B cell (primary cell): ENCODE results near the gene MDFI. TPM values are rescaled to one million over a fixed set of nuclear protein-coding genes. Genes with fewer than 3 reads are reported as not detected.

ENCODE experiments used
- ATAC-seq: fragments of 200-7000 bp; cut with Tn5 transposase; one replicate; pipeline ENCODE4 v1.10.0; 2021; ENCODE audit warnings: low read depth, mild to moderate bottlenecking, moderate number of reproducible peaks, moderate library complexity
- CTCF ChIA-PET: fragments of 350-600 bp; sonication (Branson Sonifier 250); formaldehyde crosslinking; loops from one replicate; lab custom pipeline; 2021; ENCODE audit warnings: antibody characterized with exemption, inconsistent platforms; lab: Charles Lee
- POLR2A ChIA-PET: fragments of 350-600 bp; sonication (Branson Sonifier 250); formaldehyde crosslinking; loops from one replicate; lab custom pipeline; 2021; ENCODE audit warnings: antibody characterized with exemption; lab: Charles Lee
- DNase-seq: peaks from one replicate; pipeline ENCODE4 v3.0.0; 2013
- H2AFZ ChIP-seq: 2 replicates; pipeline ENCODE4 v1.6.1; 2012; ENCODE audit warnings: mild to moderate bottlenecking, low read depth, low read length; ENCODE audit not compliant: insufficient read depth, poor library complexity, severe bottlenecking
- H3K27ac ChIP-seq, 2 donors: 1 replicate in 1 of 2; 2 replicates in 1 of 2; pipeline ENCODE4 v1.5.1; 2012 to 2013; ENCODE audit warnings: low read length in 2 of 2, mild to moderate bottlenecking in 2 of 2, moderate library complexity in 1 of 2
- H3K27me3 ChIP-seq, 4 experiments: fragments of 200-600 bp in 1 of 4; sonication (generic) in 1 of 4; replicated peaks in 1 of 4; 1 replicate in 2 of 4; 2 replicates in 2 of 4; pipeline versions ENCODE4 v1.6.1 to v1.7.0; 2013 to 2016; ENCODE audit warnings: low read length in 3 of 4, mild to moderate bottlenecking in 2 of 4, mixed read lengths in 1 of 4, moderate library complexity in 1 of 4; ENCODE audit not compliant: insufficient read depth in 4 of 4, control insufficient read depth in 3 of 4; ENCODE audit errors: control extremely low read depth in 1 of 4
- H3K36me3 ChIP-seq, 2 experiments: replicated peaks in 1 of 2; 1 replicate in 1 of 2; 2 replicates in 1 of 2; pipeline versions ENCODE4 v1.6.1 to v1.7.1; 2013; ENCODE audit warnings: low read length in 1 of 2; ENCODE audit not compliant: insufficient read depth in 2 of 2, control insufficient read depth in 1 of 2; ENCODE audit errors: control extremely low read depth in 1 of 2, extremely low read depth in 1 of 2
- H3K4me1 ChIP-seq, 2 donors: fragments of 200-600 bp in 1 of 2; sonication (generic) in 1 of 2; 1 replicate in 1 of 2; 2 replicates in 1 of 2; pipeline versions ENCODE4 v1.5.1 to v1.6.1; 2013 to 2017; ENCODE audit warnings: low read length in 2 of 2; ENCODE audit not compliant: control insufficient read depth in 2 of 2, insufficient read depth in 2 of 2
- H3K4me2 ChIP-seq: replicated peaks from 2 replicates; pipeline ENCODE3; 2012; ENCODE audit warnings: mild to moderate bottlenecking, low read depth, low read length; ENCODE audit not compliant: poor library complexity, severe bottlenecking
- H3K4me3 ChIP-seq, 5 experiments: fragments of 200-600 bp in 1 of 5; sonication (generic) in 1 of 5; 1 replicate in 3 of 5; 2 replicates in 2 of 5; pipeline versions ENCODE4 v1.5.1 to v1.7.0; 2011 to 2016; ENCODE audit warnings: low read length in 4 of 5, mild to moderate bottlenecking in 4 of 5, low read depth in 2 of 5, control low read depth in 1 of 5, moderate library complexity in 1 of 5; ENCODE audit not compliant: insufficient read depth in 1 of 5; ENCODE audit errors: control extremely low read depth in 1 of 5, extremely low read depth in 1 of 5
- H3K79me2 ChIP-seq: fragments of 200-600 bp; sonication (generic); one replicate; pipeline ENCODE4 v1.6.0; 2016; ENCODE audit warnings: low read length; ENCODE audit not compliant: control insufficient read depth, insufficient read depth
- H3K9ac ChIP-seq: fragments of 200-600 bp; sonication (generic); 2 replicates; pipeline ENCODE4 v1.6.1; 2017; ENCODE audit warnings: mild to moderate bottlenecking, low read length, moderate library complexity
- H3K9me3 ChIP-seq, 3 donors: one replicate each; pipeline versions ENCODE4 v1.6.1 to v1.7.1; 2013; ENCODE audit warnings: low read length in 2 of 3; ENCODE audit not compliant: control insufficient read depth in 2 of 3, insufficient read depth in 1 of 3; ENCODE audit errors: control extremely low read depth in 1 of 3
- H4K20me1 ChIP-seq: 2 replicates; pipeline ENCODE4 v1.6.0; 2012; ENCODE audit warnings: mild to moderate bottlenecking, low read length; ENCODE audit not compliant: insufficient read depth, control insufficient read depth, poor library complexity, severe bottlenecking
- H3K27ac Mint-ChIP-seq: one replicate; pipeline ENCODE4 v1.8.0; 2021; ENCODE audit warnings: mixed read lengths
- H3K27me3 Mint-ChIP-seq: one replicate; pipeline ENCODE4 v1.8.0; 2021; ENCODE audit warnings: mixed read lengths
- H3K4me1 Mint-ChIP-seq: one replicate; pipeline ENCODE4 v1.8.0; 2021; ENCODE audit warnings: mixed read lengths
- H3K4me3 Mint-ChIP-seq: one replicate; pipeline ENCODE4 v1.8.0; 2021; ENCODE audit warnings: mixed read lengths
- H3K9me3 Mint-ChIP-seq: one replicate; pipeline ENCODE4 v1.8.0; 2022; ENCODE audit warnings: mixed read lengths; ENCODE audit not compliant: insufficient read depth
- EZH2 ChIP-seq: IDR thresholded peaks from 2 replicates; pipeline ENCODE4 v1.6.1; 2012; ENCODE audit warnings: borderline replicate concordance, low read depth, mild to moderate bottlenecking, moderate library complexity, low read length; ENCODE audit not compliant: insufficient read depth, poor library complexity, severe bottlenecking
- WGBS: methylation state at CpG from one replicate; pipeline ENCODE4 v1.1.5; 2013; ENCODE audit warnings: missing lambda C conversion rate; ENCODE audit not compliant: insufficient coverage; 5-methylcytosine and 5-hydroxymethylcytosine counted together
- intact Hi-C: fragments of 100-400 bp; cut with micrococcal nuclease; formaldehyde crosslinking; loops from one replicate; pipeline ENCODE4 v1.10.0; 2022
- polyA plus RNA-seq: library from polyadenylated mRNA; depleted of rRNA; stranded (reverse); fragments of >200 nt; gene quantifications from 2 replicates; pipeline ENCODE4 v1.2.3, GENCODE V29; 2012
- total RNA-seq, 2 donors: library from RNA; stranded (reverse); fragments of 120-200 nt in 1 of 2; gene quantifications; 1 replicate in 1 of 2; 2 replicates in 1 of 2; pipeline versions ENCODE4 v1.2.3 to v1.2.4, GENCODE V29; 2013 to 2022
- TF ChIP-seq, protein P1 (sequence below): fragments of 200-600 bp; IDR thresholded peaks from one replicate; pipeline ENCODE4 v1.8.0; 2022; ENCODE audit warnings: antibody characterized with exemption, mild to moderate bottlenecking

Gene MDFI
- total and polyA plus RNA-seq, 2 donors (not counting 1 experiment from before 2014, with no cell fraction given) = not detected

DNA sequence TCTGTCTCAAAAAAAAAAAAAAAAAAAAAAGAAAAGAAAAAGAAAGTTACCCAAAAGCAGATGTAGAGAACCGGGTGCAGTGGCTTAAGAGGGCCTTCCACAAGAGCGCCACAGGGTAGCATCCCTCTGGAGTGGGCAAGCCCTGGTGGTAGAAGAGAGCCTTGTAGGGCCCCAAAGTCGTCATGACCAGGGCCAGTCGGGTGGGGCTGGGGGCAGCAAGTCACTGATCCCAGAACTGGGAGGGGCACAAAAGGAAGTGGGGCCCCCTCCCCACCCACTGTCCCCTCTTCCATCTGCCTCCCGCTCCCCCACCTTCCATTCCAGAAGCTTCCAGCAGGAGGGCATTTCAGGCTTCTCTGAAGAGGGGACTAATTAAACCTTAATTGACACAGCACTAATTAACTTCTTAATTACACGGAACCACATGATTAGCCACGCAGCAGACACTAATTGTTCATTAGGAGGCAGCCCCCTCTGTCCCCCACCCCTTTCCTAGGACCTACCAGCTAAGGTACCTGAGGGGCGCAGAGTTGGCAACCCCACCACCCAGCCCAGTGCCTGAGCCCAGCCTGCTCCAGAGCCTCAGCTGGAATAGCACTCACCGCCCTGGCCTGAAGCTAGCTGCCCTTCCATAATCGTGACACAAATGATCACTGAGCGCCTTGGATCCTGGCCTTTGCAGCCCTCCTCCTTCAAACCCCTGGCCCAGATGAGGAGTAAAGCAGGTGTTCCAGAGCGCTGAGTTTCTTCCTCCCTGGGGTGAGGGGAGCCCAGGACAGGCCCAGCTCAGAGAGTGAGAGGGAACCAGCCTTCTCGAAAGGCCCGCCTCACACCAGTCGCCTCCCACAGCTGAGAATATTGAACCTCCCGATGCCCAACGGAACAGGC, 34.8 kb downstream of the MDFI start:
- 91% methylated on average over 16 of the region's 17 CpGs for WGBS
- DNase-seq (no peak), ATAC-seq (no peak)
- no peak overlapping the region for H3K9ac ChIP-seq
- no peak for TF ChIP-seq EZH2
- TF ChIP-seq, protein P1, sequence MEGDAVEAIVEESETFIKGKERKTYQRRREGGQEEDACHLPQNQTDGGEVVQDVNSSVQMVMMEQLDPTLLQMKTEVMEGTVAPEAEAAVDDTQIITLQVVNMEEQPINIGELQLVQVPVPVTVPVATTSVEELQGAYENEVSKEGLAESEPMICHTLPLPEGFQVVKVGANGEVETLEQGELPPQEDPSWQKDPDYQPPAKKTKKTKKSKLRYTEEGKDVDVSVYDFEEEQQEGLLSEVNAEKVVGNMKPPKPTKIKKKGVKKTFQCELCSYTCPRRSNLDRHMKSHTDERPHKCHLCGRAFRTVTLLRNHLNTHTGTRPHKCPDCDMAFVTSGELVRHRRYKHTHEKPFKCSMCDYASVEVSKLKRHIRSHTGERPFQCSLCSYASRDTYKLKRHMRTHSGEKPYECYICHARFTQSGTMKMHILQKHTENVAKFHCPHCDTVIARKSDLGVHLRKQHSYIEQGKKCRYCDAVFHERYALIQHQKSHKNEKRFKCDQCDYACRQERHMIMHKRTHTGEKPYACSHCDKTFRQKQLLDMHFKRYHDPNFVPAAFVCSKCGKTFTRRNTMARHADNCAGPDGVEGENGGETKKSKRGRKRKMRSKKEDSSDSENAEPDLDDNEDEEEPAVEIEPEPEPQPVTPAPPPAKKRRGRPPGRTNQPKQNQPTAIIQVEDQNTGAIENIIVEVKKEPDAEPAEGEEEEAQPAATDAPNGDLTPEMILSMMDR = no peak
- H3K4me3 Mint-ChIP-seq = no peak overlapping the region
- H3K36me3 ChIP-seq = no peaks in the 10 kb centered on the region
- ChIA-PET CTCF (no interaction called here), POLR2A (interaction anchor here (0.6 to 0.7 kb wide), 2 partner anchors 36 to 73 kb away, joined by 3 to 10 read pairs; no protein-coding TSS in a partner anchor)
- no peak overlapping the region for H3K4me3 ChIP-seq
- no peaks in the 10 kb centered on the region for H3K9me3 Mint-ChIP-seq
- H3K27ac Mint-ChIP-seq = no peak overlapping the region
- peaks cover 30% of the 10 kb centered on the region for H3K27me3 Mint-ChIP-seq
- intact Hi-C loops = no loop called here
- H3K4me1 Mint-ChIP-seq = peaks cover under 1% of the 10 kb centered on the region
- no peaks in the 10 kb centered on the region for H3K9me3 ChIP-seq
- no peaks in the 10 kb centered on the region for H3K4me1 ChIP-seq
- peaks cover 0 to 10% (median 2%) of the 10 kb centered on the region in 4 experiments for H3K27me3 ChIP-seq
- H3K4me2 ChIP-seq = no peak overlapping the region
- no peak overlapping the region for H2AFZ ChIP-seq
- H4K20me1 ChIP-seq = no peaks in the 10 kb centered on the region
- no peak overlapping the region for H3K27ac ChIP-seq
- no peaks in the 10 kb centered on the region for H3K79me2 ChIP-seq

DNA sequence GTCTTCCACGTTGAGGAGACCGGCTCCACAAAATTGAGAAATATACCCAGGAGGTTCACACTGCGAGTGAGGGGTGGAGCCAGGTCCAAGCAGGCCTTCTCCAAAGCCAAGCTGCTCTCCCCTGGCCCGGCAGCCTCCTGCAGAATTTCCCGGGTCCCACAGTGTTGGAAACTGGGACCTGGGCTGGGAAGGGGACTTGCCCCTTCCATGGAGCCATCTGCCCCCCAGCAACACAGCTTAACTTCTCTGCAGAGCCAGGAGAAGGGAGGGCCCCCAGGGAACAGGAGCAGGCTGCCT, 35.4 kb downstream of the MDFI start:
- no peaks in the 10 kb centered on the region for H3K9me3 Mint-ChIP-seq
- CTCF ChIA-PET = no interaction called here

More for the DNA sequence above, 35.4 kb downstream of the MDFI start:
- Histone ChIP-seq H4K20me1 (no peaks in the 10 kb centered on the region), H3K9me3 (no peaks in the 10 kb centered on the region), H3K4me1 (no peaks in the 10 kb centered on the region), H3K4me3 (no peak overlapping the region), H3K4me2 (no peak overlapping the region), H3K36me3 (no peaks in the 10 kb centered on the region), H3K27me3 (peaks cover 0 to 10% (median 2%) of the 10 kb centered on the region in 4 experiments), H3K27ac (no peak overlapping the region), H3K79me2 (no peaks in the 10 kb centered on the region), H2AFZ (no peak overlapping the region), H3K9ac (no peak overlapping the region)
- no peak overlapping the region for H3K4me3 Mint-ChIP-seq
- intact Hi-C loops = no loop called here
- POLR2A ChIA-PET = interaction anchor here (0.6 kb wide), 1 partner anchor 72 kb away, joined by 3 read pairs; no protein-coding TSS in a partner anchor
- 92% methylated on average over 5 of the region's 5 CpGs for WGBS
- H3K27me3 Mint-ChIP-seq = peaks cover 30% of the 10 kb centered on the region
- H3K27ac Mint-ChIP-seq = no peak overlapping the region
- DNase-seq (no peak), ATAC-seq (no peak)
- no peak for TF ChIP-seq EZH2
- TF ChIP-seq, protein P1 = no peak
- H3K4me1 Mint-ChIP-seq = no peaks in the 10 kb centered on the region
